K562 (cell line): ENCODE data around the gene DDAH2. TPM values are rescaled to one million over a fixed set of nuclear protein-coding genes. Genes with fewer than 3 reads are reported as not detected.

Experiments
- IFI16 ChIP-seq: fragments of 250-450 bp; sonication (Bioruptor Pico); IDR thresholded peaks from 2 replicates; pipeline ENCODE4 v2.1.2; 2022; ENCODE audit warnings: mild to moderate bottlenecking, inconsistent platforms
- LARP7 ChIP-seq: fragments of 450-650 bp; IDR thresholded peaks from 2 replicates; pipeline ENCODE4 v1.6.1; 2016
- NELFE ChIP-seq: IDR thresholded peaks from 2 replicates; pipeline ENCODE4 v1.6.1; 2011; ENCODE audit warnings: mild to moderate bottlenecking; ENCODE audit not compliant: insufficient read depth, insufficient read length
- NFATC3 ChIP-seq: fragments of 450-650 bp; IDR thresholded peaks from 2 replicates; pipeline ENCODE4 v1.6.1; 2017; ENCODE audit warnings: mild to moderate bottlenecking
- POU5F1 ChIP-seq: fragments of 150-350 bp; IDR thresholded peaks from 2 replicates; pipeline ENCODE4 v1.6.1; 2014; ENCODE audit warnings: borderline replicate concordance, low read length, low read depth, mild to moderate bottlenecking; ENCODE audit not compliant: partially characterized antibody
- SMARCA5 ChIP-seq: fragments of 450-650 bp; IDR thresholded peaks from 2 replicates; pipeline ENCODE4 v1.6.1; 2016
- SPI1 ChIP-seq: IDR thresholded peaks from 2 replicates; pipeline ENCODE4 v1.6.1; 2011; ENCODE audit warnings: low read depth, low read length, control low read depth, borderline replicate concordance
- ZBTB1 ChIP-seq: sonication (generic); formaldehyde crosslinking; IDR thresholded peaks from 2 replicates; pipeline ENCODE4 v1.8.1; 2023; ENCODE audit warnings: missing genetic modification reagents, low read depth, mild to moderate bottlenecking, borderline replicate concordance
- ZKSCAN3 ChIP-seq: fragments of 250-450 bp; sonication (Bioruptor Pico); IDR thresholded peaks from 2 replicates; pipeline ENCODE4 v1.4.0; 2020
- ZNF436 ChIP-seq: fragments of 250-450, 450-650 bp; sonication (Bioruptor Pico); formaldehyde crosslinking; IDR thresholded peaks from 2 replicates; pipeline ENCODE4 v1.7.0; 2020; ENCODE audit warnings: mild to moderate bottlenecking
- polyA plus RNA-seq, 8 experiments: library from polyadenylated mRNA; depleted of rRNA in 4 of 8; stranded (reverse) in 5 of 8; unstranded in 3 of 8; fragments of >200 nt; fragmentation: Nextera tagmentation in 2 of 8; fragmentation: Illumina TruSeq in 1 of 8; extraction: Ambion mirVana in 2 of 8; extraction: Trizol in 1 of 8; gene quantifications; 2 replicates each; pipeline versions ENCODE4 v1.2.1 to v1.2.3, GENCODE V29; 2011 to 2014; ENCODE audit warnings: inconsistent platforms in 1 of 8, missing spikeins in 1 of 8
- total RNA-seq, 7 experiments: library from RNA; depleted of rRNA in 6 of 7; stranded (reverse); fragments of >200 nt in 6 of 7; fragmentation: Illumina TruSeq in 2 of 7; extraction: Trizol in 2 of 7; gene quantifications; 2 replicates each; pipeline versions ENCODE4 v1.2.1 to v1.2.3, GENCODE V29; 2011 to 2021; ENCODE audit warnings: low replicate concordance in 1 of 7
- TF ChIP-seq, protein P1 (sequence below): sonication (generic); formaldehyde crosslinking; IDR thresholded peaks from 2 replicates; pipeline ENCODE4 v1.8.1; 2023; ENCODE audit warnings: mild to moderate bottlenecking, missing genetic modification reagents
- TF ChIP-seq, protein P2 (sequence below), 2 experiments: fragments of 450-650 bp; IDR thresholded peaks; 2 replicates each; pipeline ENCODE4 v1.6.1; 2016; ENCODE audit warnings: mild to moderate bottlenecking in 2 of 2, borderline replicate concordance in 1 of 2, low read depth in 1 of 2, moderate library complexity in 1 of 2
- TF ChIP-seq, protein P3 (sequence below): fragments of 450-650 bp; formaldehyde crosslinking; IDR thresholded peaks from 2 replicates; pipeline ENCODE4 v1.4.0; 2022; ENCODE audit warnings: missing genetic modification characterization

The DDAH2 gene
- total and polyA plus RNA-seq, 9 of the 15 experiments (the other 6 are each of a cell fraction or from before 2014, with no cell fraction given) = 1.8 to 45.4 (median 21.4) TPM

DNA sequence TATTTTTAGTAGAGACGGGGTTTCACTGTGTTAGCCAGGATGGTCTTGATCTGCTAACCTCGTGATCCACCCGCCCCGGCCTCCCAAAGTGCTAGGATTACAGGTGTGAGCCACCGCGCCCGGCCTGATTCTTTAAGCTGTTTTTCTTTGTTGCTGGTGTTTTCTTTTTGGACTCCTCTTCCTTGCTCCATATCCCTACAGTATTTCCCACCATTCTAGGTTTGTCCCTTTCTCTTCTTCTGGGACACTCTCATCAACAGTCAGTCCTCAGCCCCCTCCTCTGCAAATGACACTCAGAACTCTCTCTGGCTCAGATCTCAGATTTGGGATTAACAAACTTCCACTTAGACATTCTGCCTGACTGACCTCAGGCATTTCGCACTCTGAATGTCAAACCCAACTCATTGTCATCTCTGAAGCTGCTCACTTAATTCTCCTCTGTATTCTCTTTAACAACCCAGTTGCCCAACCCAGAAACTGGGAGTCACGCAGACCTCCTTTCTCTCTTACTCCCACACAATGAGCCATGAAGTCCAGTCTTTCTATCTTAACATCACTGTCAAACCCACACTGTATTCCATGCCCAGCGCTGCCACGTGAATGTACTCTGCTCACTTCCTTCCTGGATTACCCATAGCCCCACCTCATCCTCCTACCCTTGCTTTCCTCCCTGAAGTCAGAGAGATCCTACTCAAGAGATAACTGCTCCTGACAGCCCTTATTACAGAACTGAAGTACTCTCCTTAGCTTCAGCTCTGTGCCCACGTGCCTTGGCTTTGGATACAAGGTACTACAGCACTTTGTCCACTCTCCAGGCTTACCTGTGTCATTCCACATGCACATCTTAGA lies 3.4 kb downstream of the DDAH2 start (continued):
- TF ChIP-seq, protein P1, sequence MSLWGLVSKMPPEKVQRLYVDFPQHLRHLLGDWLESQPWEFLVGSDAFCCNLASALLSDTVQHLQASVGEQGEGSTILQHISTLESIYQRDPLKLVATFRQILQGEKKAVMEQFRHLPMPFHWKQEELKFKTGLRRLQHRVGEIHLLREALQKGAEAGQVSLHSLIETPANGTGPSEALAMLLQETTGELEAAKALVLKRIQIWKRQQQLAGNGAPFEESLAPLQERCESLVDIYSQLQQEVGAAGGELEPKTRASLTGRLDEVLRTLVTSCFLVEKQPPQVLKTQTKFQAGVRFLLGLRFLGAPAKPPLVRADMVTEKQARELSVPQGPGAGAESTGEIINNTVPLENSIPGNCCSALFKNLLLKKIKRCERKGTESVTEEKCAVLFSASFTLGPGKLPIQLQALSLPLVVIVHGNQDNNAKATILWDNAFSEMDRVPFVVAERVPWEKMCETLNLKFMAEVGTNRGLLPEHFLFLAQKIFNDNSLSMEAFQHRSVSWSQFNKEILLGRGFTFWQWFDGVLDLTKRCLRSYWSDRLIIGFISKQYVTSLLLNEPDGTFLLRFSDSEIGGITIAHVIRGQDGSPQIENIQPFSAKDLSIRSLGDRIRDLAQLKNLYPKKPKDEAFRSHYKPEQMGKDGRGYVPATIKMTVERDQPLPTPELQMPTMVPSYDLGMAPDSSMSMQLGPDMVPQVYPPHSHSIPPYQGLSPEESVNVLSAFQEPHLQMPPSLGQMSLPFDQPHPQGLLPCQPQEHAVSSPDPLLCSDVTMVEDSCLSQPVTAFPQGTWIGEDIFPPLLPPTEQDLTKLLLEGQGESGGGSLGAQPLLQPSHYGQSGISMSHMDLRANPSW (CRISPR knock-in tag) = no peak
- TF ChIP-seq ZKSCAN3 (CRISPR knock-in tag) (no peak), SPI1 (peak; percentile 86), NFATC3 (no peak), ZNF436 (0 out of 2 replicates have a peak, but pooled peaks have one; percentile 38), LARP7 (no peak), ZBTB1 (no peak), NELFE (no peak), POU5F1 (no peak), SMARCA5 (no peak; the same call in none of the 2 replicates), IFI16 (CRISPR knock-in tag) (no peak)
- TF ChIP-seq, protein P2, sequence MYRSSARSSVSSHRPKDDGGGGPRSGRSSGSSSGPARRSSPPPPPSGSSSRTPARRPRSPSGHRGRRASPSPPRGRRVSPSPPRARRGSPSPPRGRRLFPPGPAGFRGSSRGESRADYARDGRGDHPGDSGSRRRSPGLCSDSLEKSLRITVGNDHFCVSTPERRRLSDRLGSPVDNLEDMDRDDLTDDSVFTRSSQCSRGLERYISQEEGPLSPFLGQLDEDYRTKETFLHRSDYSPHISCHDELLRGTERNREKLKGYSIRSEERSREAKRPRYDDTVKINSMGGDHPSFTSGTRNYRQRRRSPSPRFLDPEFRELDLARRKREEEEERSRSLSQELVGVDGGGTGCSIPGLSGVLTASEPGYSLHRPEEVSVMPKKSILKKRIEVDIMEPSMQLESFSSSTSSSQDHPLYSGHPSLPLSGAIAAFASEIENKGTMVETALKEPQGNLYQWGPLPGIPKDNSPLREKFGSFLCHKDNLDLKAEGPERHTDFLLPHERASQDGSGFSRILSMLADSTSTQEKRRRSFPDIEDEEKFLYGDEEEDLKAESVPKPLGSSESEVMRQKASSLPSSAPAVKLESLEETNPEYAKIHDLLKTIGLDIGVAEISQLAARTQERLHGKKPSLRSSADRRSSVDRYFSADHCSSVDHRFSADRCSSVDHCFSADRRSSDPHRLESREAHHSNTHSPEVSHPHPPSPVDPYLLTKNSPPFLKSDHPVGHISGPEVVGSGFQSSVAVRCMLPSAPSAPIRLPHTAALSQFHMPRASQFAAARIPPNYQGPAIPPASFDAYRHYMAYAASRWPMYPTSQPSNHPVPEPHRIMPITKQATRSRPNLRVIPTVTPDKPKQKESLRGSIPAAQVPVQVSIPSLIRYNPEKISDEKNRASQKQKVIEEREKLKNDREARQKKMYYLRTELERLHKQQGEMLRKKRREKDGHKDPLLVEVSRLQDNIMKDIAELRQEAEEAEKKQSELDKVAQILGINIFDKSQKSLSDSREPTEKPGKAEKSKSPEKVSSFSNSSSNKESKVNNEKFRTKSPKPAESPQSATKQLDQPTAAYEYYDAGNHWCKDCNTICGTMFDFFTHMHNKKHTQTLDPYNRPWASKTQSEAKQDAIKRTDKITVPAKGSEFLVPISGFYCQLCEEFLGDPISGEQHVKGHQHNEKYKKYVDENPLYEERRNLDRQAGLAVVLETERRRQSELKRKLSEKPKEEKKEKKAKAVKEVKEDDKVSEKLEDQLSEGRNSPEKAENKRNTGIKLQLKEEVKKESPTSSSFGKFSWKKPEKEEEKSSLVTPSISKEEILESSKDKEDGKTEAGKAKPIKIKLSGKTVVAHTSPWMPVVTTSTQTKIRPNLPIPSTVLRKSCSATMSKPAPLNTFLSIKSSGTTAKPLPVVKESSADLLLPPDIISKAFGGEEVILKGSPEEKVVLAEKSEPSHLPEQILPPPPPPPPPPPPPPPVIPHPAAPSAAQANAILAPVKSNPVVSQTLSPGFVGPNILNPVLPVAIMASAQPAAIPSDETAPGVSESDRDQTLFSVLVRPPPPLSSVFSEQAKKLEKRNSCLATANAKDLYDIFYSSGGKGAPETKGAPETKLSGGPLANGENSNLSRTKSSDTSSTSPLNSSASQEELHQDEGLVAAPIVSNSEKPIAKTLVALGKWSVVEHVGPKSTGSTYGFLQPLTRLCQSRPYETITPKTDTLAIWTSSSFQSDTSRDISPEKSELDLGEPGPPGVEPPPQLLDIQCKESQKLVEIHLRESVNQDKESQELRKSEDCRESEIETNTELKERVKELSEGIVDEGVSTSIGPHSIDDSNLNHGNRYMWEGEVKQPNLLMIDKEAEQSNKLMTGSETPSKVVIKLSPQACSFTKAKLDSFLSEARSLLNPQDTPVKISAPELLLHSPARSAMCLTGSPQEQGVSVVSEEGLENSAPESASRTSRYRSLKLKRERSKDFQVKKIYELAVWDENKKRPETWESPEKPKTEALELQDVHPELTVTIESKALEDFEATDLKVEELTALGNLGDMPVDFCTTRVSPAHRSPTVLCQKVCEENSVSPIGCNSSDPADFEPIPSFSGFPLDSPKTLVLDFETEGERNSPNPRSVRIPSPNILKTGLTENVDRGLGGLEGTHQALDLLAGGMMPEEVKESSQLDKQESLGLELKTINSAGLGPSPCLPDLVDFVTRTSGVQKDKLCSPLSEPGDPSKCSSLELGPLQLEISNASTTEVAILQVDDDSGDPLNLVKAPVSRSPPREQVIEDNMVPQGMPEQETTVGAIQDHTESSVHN (IDR thresholded peaks at IDR 0.05; ENCODE audit: borderline replicate concordance in 1 of 2, low read depth in 1 of 2) = no peak
- TF ChIP-seq, protein P3, sequence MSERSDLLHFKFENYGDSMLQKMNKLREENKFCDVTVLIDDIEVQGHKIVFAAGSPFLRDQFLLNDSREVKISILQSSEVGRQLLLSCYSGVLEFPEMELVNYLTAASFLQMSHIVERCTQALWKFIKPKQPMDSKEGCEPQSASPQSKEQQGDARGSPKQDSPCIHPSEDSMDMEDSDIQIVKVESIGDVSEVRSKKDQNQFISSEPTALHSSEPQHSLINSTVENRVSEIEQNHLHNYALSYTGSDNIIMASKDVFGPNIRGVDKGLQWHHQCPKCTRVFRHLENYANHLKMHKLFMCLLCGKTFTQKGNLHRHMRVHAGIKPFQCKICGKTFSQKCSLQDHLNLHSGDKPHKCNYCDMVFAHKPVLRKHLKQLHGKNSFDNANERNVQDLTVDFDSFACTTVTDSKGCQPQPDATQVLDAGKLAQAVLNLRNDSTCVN = peak; percentile 87
